Measurements from ENCODE around the gene ACAA2.

- TF ChIP-seq CTCF (IDR thresholded peaks at IDR 0.05; ENCODE audit: borderline replicate concordance, extremely low read depth, low read length, poor library complexity, severe bottlenecking): no peak
- no peak for TF ChIP-seq EZH2 (IDR thresholded peaks at IDR 0.05; ENCODE audit: borderline replicate concordance, low read depth, low read length, severe bottlenecking)
Observed at GRCh38 chr18:49817947-49818346, 4.6 kb upstream of the ACAA2 start.
